ENCODE measurements around the gene KRTAP1-1.

GRCh38 chr17:41018541-41018940 is 22.7 kb downstream of the KRTAP1-1 start:
- no peak for TF ChIP-seq CTCF (IDR thresholded peaks at IDR 0.05)
- TF ChIP-seq, protein P1, sequence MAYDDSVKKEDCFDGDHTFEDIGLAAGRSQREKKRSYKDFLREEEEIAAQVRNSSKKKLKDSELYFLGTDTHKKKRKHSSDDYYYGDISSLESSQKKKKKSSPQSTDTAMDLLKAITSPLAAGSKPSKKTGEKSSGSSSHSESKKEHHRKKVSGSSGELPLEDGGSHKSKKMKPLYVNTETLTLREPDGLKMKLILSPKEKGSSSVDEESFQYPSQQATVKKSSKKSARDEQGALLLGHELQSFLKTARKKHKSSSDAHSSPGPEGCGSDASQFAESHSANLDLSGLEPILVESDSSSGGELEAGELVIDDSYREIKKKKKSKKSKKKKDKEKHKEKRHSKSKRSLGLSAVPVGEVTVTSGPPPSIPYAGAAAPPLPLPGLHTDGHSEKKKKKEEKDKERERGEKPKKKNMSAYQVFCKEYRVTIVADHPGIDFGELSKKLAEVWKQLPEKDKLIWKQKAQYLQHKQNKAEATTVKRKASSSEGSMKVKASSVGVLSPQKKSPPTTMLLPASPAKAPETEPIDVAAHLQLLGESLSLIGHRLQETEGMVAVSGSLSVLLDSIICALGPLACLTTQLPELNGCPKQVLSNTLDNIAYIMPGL (CRISPR knock-in tag; IDR thresholded peaks at IDR 0.05; ENCODE audit: borderline replicate concordance), result no peak
- TF ChIP-seq KDM1A (IDR thresholded peaks at IDR 0.05; ENCODE audit: low read depth), result no peak
- no peak for TF ChIP-seq CHD4 (IDR thresholded peaks at IDR 0.05; ENCODE audit: borderline replicate concordance)
- no peak for TF ChIP-seq CBX8 (IDR thresholded peaks at IDR 0.05)
- TF ChIP-seq SMC3 (IDR thresholded peaks at IDR 0.05), result no peak
- TF ChIP-seq USF2 (IDR thresholded peaks at IDR 0.05), result no peak
- TF ChIP-seq CEBPB (IDR thresholded peaks at IDR 0.05), result no peak
- no peak for TF ChIP-seq ESRRA (IDR thresholded peaks at IDR 0.05; ENCODE audit: borderline replicate concordance, low read length)
- TF ChIP-seq, protein P2, sequence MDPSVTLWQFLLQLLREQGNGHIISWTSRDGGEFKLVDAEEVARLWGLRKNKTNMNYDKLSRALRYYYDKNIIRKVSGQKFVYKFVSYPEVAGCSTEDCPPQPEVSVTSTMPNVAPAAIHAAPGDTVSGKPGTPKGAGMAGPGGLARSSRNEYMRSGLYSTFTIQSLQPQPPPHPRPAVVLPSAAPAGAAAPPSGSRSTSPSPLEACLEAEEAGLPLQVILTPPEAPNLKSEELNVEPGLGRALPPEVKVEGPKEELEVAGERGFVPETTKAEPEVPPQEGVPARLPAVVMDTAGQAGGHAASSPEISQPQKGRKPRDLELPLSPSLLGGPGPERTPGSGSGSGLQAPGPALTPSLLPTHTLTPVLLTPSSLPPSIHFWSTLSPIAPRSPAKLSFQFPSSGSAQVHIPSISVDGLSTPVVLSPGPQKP (IDR thresholded peaks at IDR 0.05; ENCODE audit: low read depth, low read length), result no peak
- TF ChIP-seq, protein P3, sequence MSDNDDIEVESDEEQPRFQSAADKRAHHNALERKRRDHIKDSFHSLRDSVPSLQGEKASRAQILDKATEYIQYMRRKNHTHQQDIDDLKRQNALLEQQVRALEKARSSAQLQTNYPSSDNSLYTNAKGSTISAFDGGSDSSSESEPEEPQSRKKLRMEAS (IDR thresholded peaks at IDR 0.05), result no peak
- TF ChIP-seq JUN (IDR thresholded peaks at IDR 0.05), result no peak
- no peak for TF ChIP-seq HDAC2 (IDR thresholded peaks at IDR 0.05)
- no peak for TF ChIP-seq CHD2 (IDR thresholded peaks at IDR 0.05; ENCODE audit: low read length, partially characterized antibody)

Data from A549 (cell line).